ENCODE measurements around the gene SERPIND1.

GRCh38 chr22:20804650-20805049 is 30.7 kb downstream of the SERPIND1 start:
- TF ChIP-seq CTCF (IDR thresholded peaks at IDR 0.05): no peak
- TF ChIP-seq POLR2AphosphoS5 (IDR thresholded peaks at IDR 0.05): no peak
- TF ChIP-seq POLR2A (IDR thresholded peaks at IDR 0.05): no peak
- no peak for TF ChIP-seq EP300 (IDR thresholded peaks at IDR 0.05)

All from gastroesophageal sphincter (tissue), 3 donors.